Adrenal gland (tissue), 12 donors: ENCODE data around the gene GRB14. TPM values are rescaled to one million over a fixed set of nuclear protein-coding genes. Genes with fewer than 3 reads are reported as not detected.
A peak's percentile ranks its signal among the peaks of the same experiment; 100 is the strongest.
"Not testable (repeated sequence)": the region's sequence is repeated elsewhere in the genome, so short reads cannot be mapped to it uniquely, and the experiment has no call there.

ENCODE experiments used
- DNase-seq, 7 donors: peaks; one replicate each; pipeline ENCODE4 v3.0.0-alpha.2; 2019 to 2020
- H3K27ac ChIP-seq, 5 donors: fragments of 200-600 bp; sonication (generic) in 4 of 5; 1 replicate in 3 of 5; 2 replicates in 2 of 5; pipeline versions ENCODE4 v1.5.1 to v1.8.0; 2016 to 2020; ENCODE audit warnings: mild to moderate bottlenecking in 1 of 5
- H3K27me3 ChIP-seq: fragments of 200-600 bp; 2 replicates; pipeline ENCODE4 v1.8.0; 2021
- H3K36me3 ChIP-seq, 2 donors: fragments of 200-600 bp; replicated peaks in 1 of 2; 1 replicate in 1 of 2; 2 replicates in 1 of 2; pipeline versions ENCODE4 v1.5.1 to v1.8.0; 2018 to 2022
- H3K4me1 ChIP-seq, 2 donors: fragments of 200-600 bp; replicated peaks in 1 of 2; 1 replicate in 1 of 2; 2 replicates in 1 of 2; pipeline versions ENCODE4 v1.5.1 to v1.8.0; 2018 to 2021
- H3K4me3 ChIP-seq, 4 donors: fragments of 200-600 bp; sonication (generic) in 3 of 4; one replicate each; pipeline ENCODE4 v1.5.1; 2016 to 2018
- H3K9me3 ChIP-seq, 3 donors: fragments of 200-600 bp; sonication (generic) in 1 of 3; replicated peaks in 1 of 3; 1 replicate in 2 of 3; 2 replicates in 1 of 3; pipeline versions ENCODE4 v1.5.1 to v1.8.0; 2016 to 2021
- CTCF ChIP-seq, 6 experiments: fragments of 450-650 bp in 4 of 6; fragments of 200-600 bp in 2 of 6; sonication (generic) in 1 of 6; IDR thresholded peaks; 1 replicate in 5 of 6; 2 replicates in 1 of 6; pipeline versions ENCODE4 v1.5.1 to v1.8.0; 2016 to 2021; ENCODE audit warnings: antibody characterized with exemption in 6 of 6, mild to moderate bottlenecking in 2 of 6, moderate library complexity in 1 of 6
- POLR2A ChIP-seq, 2 donors: fragments of 450-650 bp; IDR thresholded peaks; one replicate each; pipeline ENCODE4 v1.6.1; 2017; ENCODE audit warnings: antibody characterized with exemption in 2 of 2, mild to moderate bottlenecking in 2 of 2, moderate library complexity in 1 of 2
- WGBS, 4 donors: extraction: QIAGEN DNeasy Blood & Tissue Kit in 2 of 4; methylation state at CpG; one replicate each; pipeline versions ENCODE4 v1.1.5 to v1.1.7; 2013 to 2017; 5-methylcytosine and 5-hydroxymethylcytosine counted together
- intact Hi-C, 2 donors: fragments of 100-400 bp; cut with DNase I; formaldehyde crosslinking; loops; one replicate each; pipeline versions ENCODE4 v1.14.1 to v1.15.0; 2022 to 2023
- polyA plus RNA-seq, 3 donors: library from polyadenylated mRNA; stranded (reverse); fragments of 200-250 nt in 2 of 3; fragments of 350-450 nt in 1 of 3; fragmentation: Illumina TruSeq in 1 of 3; extraction: RNeasy Lipid Tissue Mini Kit (QIAGEN cat#74804) in 1 of 3; gene quantifications; one replicate each; pipeline ENCODE4 v1.2.3, GENCODE V29; 2013 to 2014
- total RNA-seq, 9 donors: library from RNA; depleted of rRNA in 4 of 9; stranded (reverse); fragments of >200 nt in 4 of 9; fragments of 120-200 nt in 1 of 9; fragmentation: NEBNext Ultra II Directional in 1 of 9; extraction: Animal tissue kit (Norgen Biotek cat#: 25700) in 1 of 9; gene quantifications; one replicate each; pipeline versions ENCODE4 v1.1.0 to v1.2.4, GENCODE V29; 2013 to 2023
- donor health status: healthy with polysubstance abuse.
- donor health status: Bipolar disorder and iron deficiency.
- donor health status: DM: yes; HTN: yes; CAD: no.
- donor health status: DM: no; HTN: no; CAD: no.
- donor health status: DM: no; HTN: no; CAD: no.
- donor health status: DM: yes; HTN: yes; CAD: no.

The GRB14 gene
- total and polyA plus RNA-seq, 12 donors, result 4.8 to 280 (median 40.7) TPM

- TF ChIP-seq POLR2A (IDR thresholded peaks at IDR 0.05) (no peak), CTCF (IDR thresholded peaks at IDR 0.05) (peak in 5 of 6 experiments; percentile 3 to 45 (median 34))
- Histone ChIP-seq H3K4me1 (no peaks in the 10 kb centered on the region), H3K27me3 (no peaks in the 10 kb centered on the region), H3K27ac (no peak overlapping the region), H3K9me3 (no peaks in the 10 kb centered on the region), H3K36me3 (no peaks in the 10 kb centered on the region), H3K4me3 (no peak overlapping the region)
- peak in 2 of 7 donors; percentile 17 to 26 for DNase-seq
- intact Hi-C loops, result no loop called here
- 31 to 50% (median 39%) methylated on average over 2 of the region's 2 CpGs for WGBS, 4 donors
Measured at GRCh38 chr2:164479460-164479859, 141.8 kb downstream of the GRB14 start.

GRCh38 chr2:164478205-164478604, 143.1 kb downstream of the GRB14 start:
- Histone ChIP-seq H3K36me3 (no peaks in the 10 kb centered on the region), H3K4me3 (no peak overlapping the region), H3K27me3 (no peaks in the 10 kb centered on the region), H3K4me1 (no peaks in the 10 kb centered on the region), H3K27ac (no peak overlapping the region), H3K9me3 (no peaks in the 10 kb centered on the region)
- DNase-seq, result no peak
- 60 to 96% (median 91%) methylated on average over 2 of the region's 2 CpGs for WGBS, 4 donors
- intact Hi-C loops, result no loop called here
- TF ChIP-seq CTCF (IDR thresholded peaks at IDR 0.05) (no peak), POLR2A (IDR thresholded peaks at IDR 0.05) (no peak)

- Histone ChIP-seq H3K9me3 (no peaks in the 10 kb centered on the region), H3K4me1 (no peaks in the 10 kb centered on the region), H3K4me3 (no peak overlapping the region), H3K36me3 (no peaks in the 10 kb centered on the region), H3K27me3 (no peaks in the 10 kb centered on the region), H3K27ac (no peak overlapping the region)
- TF ChIP-seq CTCF (IDR thresholded peaks at IDR 0.05) (no peak), POLR2A (IDR thresholded peaks at IDR 0.05) (no peak)
- DNase-seq, result no peak
- intact Hi-C loops, result no loop called here
Measured at GRCh38 chr2:164474873-164475272, 146.4 kb downstream of the GRB14 start.

- H3K4me1 ChIP-seq, result no peaks in the 10 kb centered on the region
- intact Hi-C loops, result no loop called here
Measured at GRCh38 chr2:164473021-164473420, 148.3 kb downstream of the GRB14 start.

GRCh38 chr2:164465047-164465446, 156.2 kb downstream of the GRB14 start:
- H3K9me3 ChIP-seq, H3K36me3 ChIP-seq, H3K27me3 ChIP-seq, intact Hi-C loops, H3K4me1 ChIP-seq, H3K27ac ChIP-seq, DNase-seq, H3K4me3 ChIP-seq: not testable (repeated sequence)
- 86 to 95% (median 86%) methylated on average over 2 of the region's 2 CpGs for WGBS, 4 donors

More at GRCh38 chr2:164473021-164473420, 148.3 kb downstream of the GRB14 start:
- H3K9me3 ChIP-seq, result no peaks in the 10 kb centered on the region
- no peak overlapping the region for H3K4me3 ChIP-seq
- H3K27me3 ChIP-seq, result no peaks in the 10 kb centered on the region
- no peak overlapping the region for H3K27ac ChIP-seq
- H3K36me3 ChIP-seq, result no peaks in the 10 kb centered on the region
- WGBS, 4 donors, result 59 to 70% (median 64%) methylated on average over 1 of the region's 1 CpG
- no peak for DNase-seq
- TF ChIP-seq CTCF (IDR thresholded peaks at IDR 0.05), result no peak
- no peak for TF ChIP-seq POLR2A (IDR thresholded peaks at IDR 0.05)
